Measurements from ENCODE around the gene HOXD8.
A peak's percentile ranks its signal among the peaks of the same experiment; 100 is the strongest.

Gene HOXD8

GRCh38 chr2:176080540-176081375 lies 48.7 kb upstream of the HOXD8 start (continued):
- TF ChIP-seq ZNF660 (tag by site-specific recombination; IDR thresholded peaks at IDR 0.05) (peak; percentile 26; the same call in 1 of the 2 replicates), CTCF (tag by site-specific recombination; IDR thresholded peaks at IDR 0.05) (peak; percentile 52; the same call in 1 of the 2 replicates), KLF16 (tag by site-specific recombination; IDR thresholded peaks at IDR 0.05) (no peak), ZNF202 (tag by site-specific recombination; IDR thresholded peaks at IDR 0.05; ENCODE audit: borderline replicate concordance) (peak; percentile 21; the same call in 1 of the 2 replicates), ZNF830 (tag by site-specific recombination; IDR thresholded peaks at IDR 0.05; ENCODE audit: low read depth) (no peak), ZNF146 (tag by site-specific recombination; IDR thresholded peaks at IDR 0.05) (no peak), ZNF133 (tag by site-specific recombination; IDR thresholded peaks at IDR 0.05) (no peak), ZNF580 (tag by site-specific recombination; IDR thresholded peaks at IDR 0.05) (0 out of 2 replicates have a peak, but pooled peaks have one; percentile 36), ZFHX2 (tag by site-specific recombination; conservative IDR thresholded peaks at IDR 0.05) (peak; percentile 84), ZBTB8A (tag by site-specific recombination; IDR thresholded peaks at IDR 0.05) (peak; percentile 18; the same call in 1 of the 2 replicates), ZSCAN30 (tag by site-specific recombination; IDR thresholded peaks at IDR 0.05) (peak; percentile 54; the same call in 1 of the 2 replicates), ZNF530 (tag by site-specific recombination; IDR thresholded peaks at IDR 0.05; ENCODE audit: low read depth) (peak; percentile 72; the same call in 1 of the 2 replicates), ZBTB11 (tag by site-specific recombination; conservative IDR thresholded peaks at IDR 0.05; ENCODE audit: low read depth) (0 out of 2 replicates have a peak, but pooled peaks have one; percentile 13), KLF7 (tag by site-specific recombination; IDR thresholded peaks at IDR 0.05; ENCODE audit: borderline replicate concordance) (no peak), SETDB1 (IDR thresholded peaks at IDR 0.05; ENCODE audit: insufficient read length, low read length) (peak; percentile 88)

- CTCF ChIA-PET: interaction anchor here (0.6 to 3.2 kb wide), 5 partner anchors 15 to 877 kb away, joined by 3 to 44 read pairs (median 5); no protein-coding TSS in a partner anchor
- POLR2A ChIA-PET: interaction anchor here (1.0 to 2.7 kb wide), 2 partner anchors 25 to 79 kb away, joined by 5 to 12 read pairs; partner anchors contain the start of genes HOXD11 and LNPK
- TF ChIP-seq ZNF530 (tag by site-specific recombination; IDR thresholded peaks at IDR 0.05; ENCODE audit: low read depth): no peak
- TF ChIP-seq GFI1B (tag by site-specific recombination; IDR thresholded peaks at IDR 0.05): no peak
- no peak for TF ChIP-seq KLF1 (tag by site-specific recombination; IDR thresholded peaks at IDR 0.05)
- no peak for TF ChIP-seq ZNF423 (tag by site-specific recombination; IDR thresholded peaks at IDR 0.05)
- no peak for TF ChIP-seq PRDM6 (tag by site-specific recombination; IDR thresholded peaks at IDR 0.05)
- TF ChIP-seq ZBTB44 (tag by site-specific recombination; IDR thresholded peaks at IDR 0.05): no peak
- TF ChIP-seq ZNF26 (tag by site-specific recombination; IDR thresholded peaks at IDR 0.05): no peak
- TF ChIP-seq BCL11B (tag by site-specific recombination; IDR thresholded peaks at IDR 0.05; ENCODE audit: low read depth): no peak
- no peak for TF ChIP-seq TCF7L2 (IDR thresholded peaks at IDR 0.05; ENCODE audit: borderline replicate concordance, low read depth, low read length)
- TF ChIP-seq ZNF138 (tag by site-specific recombination; IDR thresholded peaks at IDR 0.05; ENCODE audit: borderline replicate concordance): no peak
- TF ChIP-seq ZNF549 (tag by site-specific recombination; IDR thresholded peaks at IDR 0.05): no peak
- Histone ChIP-seq H3K27ac (ENCODE audit: extremely low read depth, low read depth, low read length) (no peak overlapping the region), H3K36me3 (ENCODE audit: control insufficient read depth in 2 of 2, insufficient read depth in 1 of 2, low read length in 2 of 2) (no peaks in the 10 kb centered on the region), H3K4me1 (ENCODE audit: control insufficient read depth, insufficient read depth, low read length) (no peaks in the 10 kb centered on the region), H3K4me3 (ENCODE audit: low read depth, low read length) (no peak overlapping the region), H3K9me3 (ENCODE audit: control insufficient read depth, insufficient read depth, low read depth, low read length) (no peaks in the 10 kb centered on the region)
Observed at GRCh38 chr2:176081376-176081836, 48.1 kb upstream of the HOXD8 start.
